Upper lobe of left lung (tissue), 6 donors: Measurements from ENCODE around the gene MYL7. TPM values are rescaled to one million over a fixed set of nuclear protein-coding genes. Genes with fewer than 3 reads are reported as not detected.

Experiments used
- ATAC-seq, 2 donors: fragments of 200-7000 bp; cut with Tn5 transposase; one replicate each; pipeline ENCODE4 v1.9.1; 2022; ENCODE audit warnings: mild to moderate bottlenecking in 2 of 2, moderate library complexity in 2 of 2; ENCODE audit not compliant: low FRiP score in 2 of 2
- DNase-seq, 2 donors: peaks; one replicate each; pipeline ENCODE4 v3.0.0-alpha.2; 2019 to 2020
- H3K27ac ChIP-seq, 4 donors: fragments of 200-600 bp; sonication (generic); one replicate each; pipeline ENCODE4 v1.5.1; 2016 to 2019
- H3K27me3 ChIP-seq, 4 donors: fragments of 200-600 bp; sonication (generic); one replicate each; pipeline ENCODE4 v1.5.1; 2017 to 2019
- H3K36me3 ChIP-seq, 4 donors: fragments of 200-600 bp; sonication (generic); one replicate each; pipeline ENCODE4 v1.5.1; 2016 to 2019
- H3K4me1 ChIP-seq, 4 donors: fragments of 200-600 bp; sonication (generic); one replicate each; pipeline ENCODE4 v1.5.1; 2018 to 2019
- H3K4me3 ChIP-seq, 4 donors: fragments of 200-600 bp; sonication (generic); one replicate each; pipeline ENCODE4 v1.5.1; 2017 to 2019; ENCODE audit warnings: mild to moderate bottlenecking in 2 of 4, moderate library complexity in 1 of 4
- H3K9me3 ChIP-seq, 4 donors: fragments of 200-600 bp; sonication (generic); one replicate each; pipeline ENCODE4 v1.5.1; 2018 to 2019
- CTCF ChIP-seq, 6 experiments: fragments of 450-650 bp in 4 of 6; fragments of 200-600 bp in 2 of 6; sonication (generic) in 2 of 6; IDR thresholded peaks; one replicate each; pipeline ENCODE4 v1.5.1; 2016 to 2019; ENCODE audit warnings: antibody characterized with exemption in 6 of 6
- EP300 ChIP-seq, 4 donors: sonication (generic); formaldehyde crosslinking; IDR thresholded peaks; one replicate each; pipeline ENCODE4 v1.5.1; 2017; ENCODE audit warnings: antibody characterized with exemption in 4 of 4, control low read depth in 2 of 4
- POLR2A ChIP-seq, 4 donors: fragments of 450-650 bp; IDR thresholded peaks; one replicate each; pipeline ENCODE4 v1.5.1; 2016 to 2017; ENCODE audit warnings: antibody characterized with exemption in 4 of 4, mild to moderate bottlenecking in 2 of 4
- POLR2AphosphoS5 ChIP-seq, 2 donors: sonication (generic); formaldehyde crosslinking; IDR thresholded peaks; one replicate each; pipeline ENCODE4 v1.5.1; 2017; ENCODE audit warnings: antibody characterized with exemption in 2 of 2
- WGBS, 2 donors: methylation state at CpG; one replicate each; pipeline ENCODE4 v1.1.5; 2017 to 2018; 5-methylcytosine and 5-hydroxymethylcytosine counted together
- total RNA-seq, 6 donors: library from RNA; depleted of rRNA in 4 of 6; stranded (reverse); fragments of >200 nt in 4 of 6; gene quantifications; one replicate each; pipeline versions ENCODE4 v1.1.0 to v1.2.1, GENCODE V29; 2016 to 2021
- donor health status: DM: no; HTN: no; CAD: no; lungs with moderate emphysema.
- donor health status: DM: no; HTN: yes; CAD: no; lungs with severe emphysema.

Gene MYL7
- total RNA-seq, 6 donors from 2014 or later = not detected

GRCh38 chr7:44143646-44144250, 2.6 kb upstream of the MYL7 start:
- WGBS, 2 donors = 79 to 90% methylated on average over 5 to 6 of the region's 6 CpGs
- Histone ChIP-seq H3K9me3 (no peaks in the 10 kb centered on the region), H3K4me1 (peaks cover 11 to 18% (median 18%) of the 10 kb centered on the region in 4 donors), H3K27me3 (peaks cover 0 to 11% (median 2%) of the 10 kb centered on the region in 4 donors), H3K27ac (no peak overlapping the region), H3K4me3 (no peak overlapping the region), H3K36me3 (no peaks in the 10 kb centered on the region)
- ATAC-seq (no peak), DNase-seq (peak in 1 of 2 donors; percentile 5)
- no peak for TF ChIP-seq POLR2A (IDR thresholded peaks at IDR 0.05)

GRCh38 chr7:44142028-44142427, 896 bp upstream of the MYL7 start:
- Histone ChIP-seq H3K9me3 (no peaks in the 10 kb centered on the region), H3K4me3 (no peak overlapping the region), H3K36me3 (no peaks in the 10 kb centered on the region), H3K27ac (no peak overlapping the region), H3K27me3 (peaks cover 0 to 11% (median 2%) of the 10 kb centered on the region in 4 donors), H3K4me1 (peaks cover 11 to 18% (median 18%) of the 10 kb centered on the region in 4 donors)
- DNase-seq = peak in 1 of 2 donors; percentile 54
- TF ChIP-seq EP300 (IDR thresholded peaks at IDR 0.05) (no peak), CTCF (IDR thresholded peaks at IDR 0.05) (no peak), POLR2AphosphoS5 (IDR thresholded peaks at IDR 0.05) (no peak), POLR2A (IDR thresholded peaks at IDR 0.05) (no peak)
- WGBS, 2 donors = 92% methylated on average over 4 of the region's 4 CpGs; no CpG with 5 or more reads in 1 of the 2 donors
- no peak for ATAC-seq

DNA sequence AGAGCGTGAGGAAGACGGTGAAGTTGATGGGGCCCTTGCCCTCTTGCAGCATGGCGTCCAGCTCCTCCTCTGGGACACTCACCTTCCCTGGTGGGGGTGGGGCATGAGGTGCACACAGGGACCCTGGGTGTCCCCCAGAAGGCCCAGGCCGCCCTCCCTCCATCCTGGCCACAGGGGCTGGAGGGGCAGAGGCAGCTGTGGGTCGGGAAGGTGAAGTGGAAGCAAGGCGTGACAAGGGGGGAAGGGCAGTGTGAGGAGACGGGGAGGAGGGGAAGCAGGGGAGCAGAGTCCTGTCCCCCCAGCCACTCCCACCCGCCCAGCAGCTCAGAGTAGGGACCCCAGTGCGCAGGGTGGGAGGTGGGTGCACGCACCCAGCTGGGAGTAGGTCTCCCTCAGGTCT, 791 bp downstream of the MYL7 start:
- WGBS, 2 donors = 80 to 89% methylated on average over 10 of the region's 10 CpGs
- peaks cover 0 to 2% (median under 1%) of the 10 kb centered on the region in 4 donors for H3K27me3 ChIP-seq
- H3K9me3 ChIP-seq = no peaks in the 10 kb centered on the region
- H3K36me3 ChIP-seq = no peaks in the 10 kb centered on the region
- TF ChIP-seq POLR2A (IDR thresholded peaks at IDR 0.05) (no peak), CTCF (IDR thresholded peaks at IDR 0.05) (no peak)
- DNase-seq (peak in 1 of 2 donors; percentile 46), ATAC-seq (no peak)
- H3K4me1 ChIP-seq = peaks cover 0 to 3% (median 3%) of the 10 kb centered on the region in 4 donors
- no peak overlapping the region for H3K4me3 ChIP-seq
- no peak overlapping the region for H3K27ac ChIP-seq

GRCh38 chr7:44139311-44140010, 1.7 kb downstream of the MYL7 start:
- no peaks in the 10 kb centered on the region for H3K9me3 ChIP-seq
- TF ChIP-seq POLR2AphosphoS5 (IDR thresholded peaks at IDR 0.05) (no peak), EP300 (IDR thresholded peaks at IDR 0.05) (no peak), POLR2A (IDR thresholded peaks at IDR 0.05) (no peak), CTCF (IDR thresholded peaks at IDR 0.05) (no peak)
- no peaks in the 10 kb centered on the region for H3K27me3 ChIP-seq
- ATAC-seq (no peak), DNase-seq (no peak)
- no peak overlapping the region for H3K27ac ChIP-seq
- WGBS, 2 donors = 93% methylated on average over 9 to 12 of the region's 14 CpGs
- H3K4me1 ChIP-seq = no peaks in the 10 kb centered on the region
- no peaks in the 10 kb centered on the region for H3K36me3 ChIP-seq
- H3K4me3 ChIP-seq = no peak overlapping the region

- no peak for ATAC-seq
- DNase-seq = no peak
- WGBS, 2 donors = 82 to 83% methylated on average over 8 of the region's 8 CpGs
- Histone ChIP-seq H3K27me3 (no peaks in the 10 kb centered on the region), H3K27ac (no peak overlapping the region), H3K4me1 (no peaks in the 10 kb centered on the region), H3K9me3 (no peaks in the 10 kb centered on the region), H3K4me3 (no peak overlapping the region), H3K36me3 (no peaks in the 10 kb centered on the region)
- TF ChIP-seq POLR2A (IDR thresholded peaks at IDR 0.05) (no peak), CTCF (IDR thresholded peaks at IDR 0.05) (no peak), EP300 (IDR thresholded peaks at IDR 0.05) (no peak), POLR2AphosphoS5 (IDR thresholded peaks at IDR 0.05) (no peak)
Measured at GRCh38 chr7:44138698-44139097, 2.4 kb downstream of the MYL7 start.
